Transverse colon (tissue), 4 donors: ENCODE data around the gene ZNF616. TPM values are rescaled to one million over a fixed set of nuclear protein-coding genes. Genes with fewer than 3 reads are reported as not detected.

Experiments used
- DNase-seq: peaks from one replicate; pipeline ENCODE4 v3.0.0-alpha.2; 2019
- H3K27ac ChIP-seq, 4 donors: fragments of 200-600 bp; sonication (generic); 2 replicates each; pipeline ENCODE4 v1.5.1; 2016 to 2018; ENCODE audit warnings: inconsistent platforms in 4 of 4
- H3K27me3 ChIP-seq: fragments of 200-600 bp; sonication (generic); 2 replicates; pipeline ENCODE4 v1.5.1; 2017; ENCODE audit warnings: inconsistent platforms
- H3K36me3 ChIP-seq, 4 donors: fragments of 200-600 bp; sonication (generic); 2 replicates each; pipeline ENCODE4 v1.5.1; 2017 to 2019; ENCODE audit warnings: inconsistent platforms in 4 of 4
- H3K4me1 ChIP-seq, 4 donors: fragments of 200-600 bp; sonication (generic); 2 replicates each; pipeline ENCODE4 v1.5.1; 2017 to 2020; ENCODE audit warnings: inconsistent platforms in 4 of 4
- H3K4me3 ChIP-seq, 4 donors: fragments of 200-600 bp; sonication (generic); 1 replicate in 1 of 4; 2 replicates in 3 of 4; pipeline versions ENCODE4 v1.5.1 to v1.6.1; 2017 to 2019; ENCODE audit warnings: inconsistent platforms in 4 of 4
- H3K9me3 ChIP-seq, 2 donors: fragments of 200-600 bp; sonication (generic); 2 replicates each; pipeline ENCODE4 v1.5.1; 2017 to 2019; ENCODE audit warnings: inconsistent platforms in 2 of 2
- CTCF ChIP-seq, 5 experiments: fragments of 200-600 bp in 3 of 5; fragments of 450-650 bp in 2 of 5; sonication (generic) in 3 of 5; IDR thresholded peaks; 1 replicate in 2 of 5; 2 replicates in 3 of 5; pipeline ENCODE4 v1.5.1; 2016 to 2017; ENCODE audit warnings: antibody characterized with exemption in 5 of 5, inconsistent platforms in 3 of 5, mild to moderate bottlenecking in 2 of 5, moderate library complexity in 1 of 5
- EP300 ChIP-seq: sonication (generic); formaldehyde crosslinking; IDR thresholded peaks from one replicate; pipeline ENCODE4 v1.6.1; 2017; ENCODE audit warnings: antibody characterized with exemption, low read depth
- POLR2A ChIP-seq: fragments of 450-650 bp; IDR thresholded peaks from one replicate; pipeline ENCODE4 v1.6.1; 2016; ENCODE audit warnings: antibody characterized with exemption, mild to moderate bottlenecking, moderate library complexity
- POLR2AphosphoS5 ChIP-seq, 3 donors: sonication (generic); formaldehyde crosslinking; IDR thresholded peaks; one replicate each; pipeline ENCODE4 v1.6.1; 2016; ENCODE audit warnings: antibody characterized with exemption in 3 of 3
- WGBS, 2 donors: methylation state at CpG; one replicate each; pipeline ENCODE4 v1.1.5; 2018; ENCODE audit warnings: low coverage in 1 of 2; 5-methylcytosine and 5-hydroxymethylcytosine counted together
- in situ Hi-C, 4 donors: fragments of 200-750 bp; cut with MboI; loops; one replicate each; pipeline versions ENCODE4 v1.15.0 to v1.15.1; 2017; ENCODE audit warnings: low sequenced_read_pairs in 3 of 4, low pct_ligation_motif_present in 1 of 4, low pct_unique_long_range_greater_than_20kb in 1 of 4
- intact Hi-C: fragments of 100-400 bp; cut with DNase I; formaldehyde crosslinking; loops from one replicate; pipeline ENCODE4 v1.15.1; 2023; ENCODE audit warnings: low total_unique reads
- total RNA-seq, 4 donors: library from RNA; depleted of rRNA; stranded (reverse); fragments of >200 nt; gene quantifications; one replicate each; pipeline ENCODE4 v1.1.0, GENCODE V29; 2016

The ZNF616 gene
- total RNA-seq, 4 donors from 2014 or later: 2.2 to 8.4 (median 7.2) TPM

GRCh38 chr19:52170304-52170703 lies 30.6 kb upstream of the ZNF616 start:
- 6 to 13% methylated on average over 5 of the region's 5 CpGs for WGBS, 2 donors
- Histone ChIP-seq H3K36me3 (peaks cover 0 to 30% (median 11%) of the 10 kb centered on the region in 4 donors), H3K4me1 (peaks cover 0 to 15% (median 9%) of the 10 kb centered on the region in 4 donors), H3K27me3 (no peaks in the 10 kb centered on the region), H3K9me3 (no peaks in the 10 kb centered on the region), H3K4me3 (peak overlapping the region; percentile 74 to 84 (median 81)), H3K27ac (peak overlapping the region; percentile 82 to 90 (median 87))
- TF ChIP-seq POLR2AphosphoS5 (IDR thresholded peaks at IDR 0.05): no peak
- TF ChIP-seq POLR2A: no peak
- no peak for TF ChIP-seq CTCF (IDR thresholded peaks at IDR 0.05)
- no peak for TF ChIP-seq EP300
- intact Hi-C loops (no loop called here), in situ Hi-C loops (no loop called here)
- no peak for DNase-seq

GRCh38 chr19:52155596-52156359 lies 16.0 kb upstream of the ZNF616 start:
- intact Hi-C loops (loop anchor here (5.0 kb wide), 1 partner anchor 52 kb away; no protein-coding TSS in a partner anchor), in situ Hi-C loops (no loop called here)
- Histone ChIP-seq H3K9me3 (peaks cover 52 to 61% of the 10 kb centered on the region in 2 donors), H3K4me1 (no peaks in the 10 kb centered on the region), H3K27ac (no peak overlapping the region), H3K36me3 (peaks cover 0 to 51% (median 22%) of the 10 kb centered on the region in 4 donors), H3K27me3 (no peaks in the 10 kb centered on the region), H3K4me3 (no peak overlapping the region)
- WGBS, 2 donors: 90 to 99% methylated on average over 14 to 15 of the region's 15 CpGs
- TF ChIP-seq CTCF (IDR thresholded peaks at IDR 0.05) (no peak), POLR2A (no peak), POLR2AphosphoS5 (IDR thresholded peaks at IDR 0.05) (no peak), EP300 (no peak)
- DNase-seq: no peak

GRCh38 chr19:52148256-52148655 lies 8.5 kb upstream of the ZNF616 start:
- no peak overlapping the region for H3K4me3 ChIP-seq
- no peaks in the 10 kb centered on the region for H3K27me3 ChIP-seq
- H3K27ac ChIP-seq: no peak overlapping the region
- no peaks in the 10 kb centered on the region for H3K36me3 ChIP-seq
- intact Hi-C loops: no loop called here
- in situ Hi-C loops: loop anchor here in 1 of 4 donors (10.0 kb wide), 1 partner anchor 87 kb away; no protein-coding TSS in a partner anchor
- TF ChIP-seq CTCF (IDR thresholded peaks at IDR 0.05): no peak
- no peak for TF ChIP-seq POLR2A
- no peak for TF ChIP-seq POLR2AphosphoS5 (IDR thresholded peaks at IDR 0.05)
- no peak for TF ChIP-seq EP300
- no peak for DNase-seq
- H3K4me1 ChIP-seq: no peaks in the 10 kb centered on the region
- peaks cover 11 to 21% of the 10 kb centered on the region in 2 donors for H3K9me3 ChIP-seq

GRCh38 chr19:52142001-52142595 lies 2.4 kb upstream of the ZNF616 start:
- intact Hi-C loops (no loop called here), in situ Hi-C loops (loop anchor here in 2 of 4 donors (5.0 to 10.0 kb wide), 2 partner anchors 93 to 95 kb away; no protein-coding TSS in a partner anchor)
- no peak overlapping the region for H3K4me3 ChIP-seq
- TF ChIP-seq CTCF (IDR thresholded peaks at IDR 0.05) (no peak), POLR2A (no peak), EP300 (no peak), POLR2AphosphoS5 (IDR thresholded peaks at IDR 0.05) (no peak)
- H3K4me1 ChIP-seq: peaks cover 0 to 17% (median 14%) of the 10 kb centered on the region in 4 donors
- no peaks in the 10 kb centered on the region for H3K27me3 ChIP-seq
- DNase-seq: no peak
- H3K27ac ChIP-seq: no peak overlapping the region
- WGBS, 2 donors: 87% methylated on average over 3 of the region's 3 CpGs; no CpG with 5 or more reads in 1 of the 2 donors
- no peaks in the 10 kb centered on the region for H3K36me3 ChIP-seq
- H3K9me3 ChIP-seq: peaks cover 0 to 14% of the 10 kb centered on the region in 2 donors
